Liver (tissue), 9 donors: ENCODE measurements around the gene HRG. TPM values are rescaled to one million over a fixed set of nuclear protein-coding genes. Genes with fewer than 3 reads are reported as not detected.
"Not testable (repeated sequence)": the region's sequence is repeated elsewhere in the genome, so short reads cannot be mapped to it uniquely, and the experiment has no call there.

Experiments
- DNase-seq: peaks from one replicate; pipeline ENCODE4 v3.0.0-alpha.2; 2017; ENCODE audit warnings: low spot score
- H3K27ac ChIP-seq, 2 donors: one replicate each; pipeline ENCODE4 v1.7.0; 2013; ENCODE audit warnings: inconsistent platforms in 2 of 2, low read length in 2 of 2, control low read depth in 1 of 2, low read depth in 1 of 2, mild to moderate bottlenecking in 1 of 2
- H3K27me3 ChIP-seq, 4 donors: one replicate each; pipeline versions ENCODE4 v1.6.1 to v1.7.0; 2013; ENCODE audit warnings: low read length in 3 of 4, inconsistent platforms in 1 of 4, mild to moderate bottlenecking in 1 of 4, moderate library complexity in 1 of 4; ENCODE audit not compliant: control insufficient read depth in 4 of 4, insufficient read depth in 4 of 4
- H3K36me3 ChIP-seq, 4 donors: one replicate each; pipeline versions ENCODE4 v1.6.1 to v1.7.0; 2013; ENCODE audit warnings: low read length in 3 of 4, mild to moderate bottlenecking in 3 of 4, low read depth in 1 of 4, moderate library complexity in 1 of 4; ENCODE audit not compliant: control insufficient read depth in 4 of 4, insufficient read depth in 3 of 4
- H3K4me1 ChIP-seq, 4 donors: one replicate each; pipeline versions ENCODE4 v1.6.1 to v1.7.0; 2013; ENCODE audit warnings: low read length in 3 of 4, mild to moderate bottlenecking in 3 of 4, moderate library complexity in 1 of 4; ENCODE audit not compliant: control insufficient read depth in 4 of 4, insufficient read depth in 4 of 4
- H3K4me3 ChIP-seq, 3 donors: one replicate each; pipeline versions ENCODE4 v1.6.1 to v1.7.0; 2013; ENCODE audit warnings: low read length in 3 of 3, control low read depth in 1 of 3, low read depth in 1 of 3, mild to moderate bottlenecking in 1 of 3
- H3K9ac ChIP-seq, 2 donors: one replicate each; pipeline ENCODE4 v1.7.0; 2013; ENCODE audit warnings: low read length in 2 of 2, mild to moderate bottlenecking in 2 of 2, moderate library complexity in 2 of 2, control low read depth in 1 of 2, low read depth in 1 of 2
- H3K9me3 ChIP-seq, 4 donors: one replicate each; pipeline versions ENCODE4 v1.6.1 to v1.7.0; 2013; ENCODE audit warnings: low read length in 3 of 4; ENCODE audit not compliant: control insufficient read depth in 4 of 4
- EGR1 ChIP-seq, 2 donors: IDR thresholded peaks; 2 replicates each; pipeline ENCODE4 v1.6.1; 2016 to 2018; ENCODE audit warnings: antibody characterized with exemption in 2 of 2, low read depth in 2 of 2
- FOXA1 ChIP-seq: IDR thresholded peaks from 2 replicates; pipeline ENCODE4 v1.6.1; 2016; ENCODE audit warnings: antibody characterized with exemption
- FOXA2 ChIP-seq: IDR thresholded peaks from 2 replicates; pipeline ENCODE4 v1.6.1; 2016; ENCODE audit warnings: antibody characterized with exemption
- HNF4A ChIP-seq, 2 donors: conservative IDR thresholded peaks; 2 replicates each; pipeline ENCODE4 v1.6.1; 2016; ENCODE audit warnings: antibody characterized with exemption in 2 of 2, mild to moderate bottlenecking in 2 of 2
- HNF4G ChIP-seq: IDR thresholded peaks from 2 replicates; pipeline ENCODE4 v1.6.1; 2016; ENCODE audit warnings: antibody characterized with exemption
- JUND ChIP-seq, 2 donors: IDR thresholded peaks; 2 replicates each; pipeline ENCODE4 v1.6.1; 2016; ENCODE audit warnings: antibody characterized with exemption in 2 of 2
- NR2F2 ChIP-seq: IDR thresholded peaks from 2 replicates; pipeline ENCODE4 v1.6.1; 2016; ENCODE audit warnings: antibody characterized with exemption
- RAD21 ChIP-seq, 2 donors: IDR thresholded peaks; 2 replicates each; pipeline ENCODE4 v1.6.1; 2016; ENCODE audit warnings: antibody characterized with exemption in 2 of 2, mild to moderate bottlenecking in 2 of 2
- RXRA ChIP-seq, 2 donors: IDR thresholded peaks; 2 replicates each; pipeline ENCODE4 v1.6.1; 2017 to 2018; ENCODE audit warnings: antibody characterized with exemption in 2 of 2, mild to moderate bottlenecking in 1 of 2
- SP1 ChIP-seq: IDR thresholded peaks from 2 replicates; pipeline ENCODE4 v1.6.1; 2018; ENCODE audit warnings: antibody characterized with exemption, mild to moderate bottlenecking
- TAF1 ChIP-seq: conservative IDR thresholded peaks from 2 replicates; pipeline ENCODE4 v1.6.1; 2016; ENCODE audit warnings: antibody characterized with exemption, mild to moderate bottlenecking
- YY1 ChIP-seq: IDR thresholded peaks from 2 replicates; pipeline ENCODE4 v1.6.1; 2016; ENCODE audit warnings: antibody characterized with exemption, mild to moderate bottlenecking
- WGBS: extraction: QIAGEN DNeasy Blood & Tissue Kit; methylation state at CpG from one replicate; pipeline ENCODE4 v1.1.7; 2013; 5-methylcytosine and 5-hydroxymethylcytosine counted together
- polyA plus RNA-seq, 2 donors: library from polyadenylated mRNA; stranded (reverse) in 1 of 2; unstranded in 1 of 2; fragments of 200-250 nt in 1 of 2; fragments of >200 nt in 1 of 2; fragmentation: Nextera tagmentation in 1 of 2; extraction: Ambion mirVana in 1 of 2; gene quantifications; one replicate each; pipeline versions ENCODE4 v1.2.1 to v1.2.3, GENCODE V29; 2013 to 2015
- total RNA-seq, 2 donors: library from RNA; depleted of rRNA; stranded (reverse); fragments of >200 nt; gene quantifications; one replicate each; pipeline ENCODE4 v1.2.3, GENCODE V29; 2014
- TF ChIP-seq, protein P1 (sequence below): IDR thresholded peaks from 2 replicates; pipeline ENCODE4 v1.6.1; 2016; ENCODE audit warnings: antibody characterized with exemption
- TF ChIP-seq, protein P2 (sequence below): IDR thresholded peaks from 2 replicates; pipeline ENCODE4 v1.6.1; 2016; ENCODE audit warnings: antibody characterized with exemption, mild to moderate bottlenecking
- TF ChIP-seq, protein P3 (sequence below): IDR thresholded peaks from 2 replicates; pipeline ENCODE4 v1.6.1; 2016; ENCODE audit warnings: antibody characterized with exemption
- TF ChIP-seq, protein P4 (sequence below): IDR thresholded peaks from 2 replicates; pipeline ENCODE4 v1.6.1; 2016; ENCODE audit warnings: antibody characterized with exemption
- donor health status: healthy.
- donor health status: healthy.
- donor health status: healthy.
- donor health status: healthy.
- donor health status: healthy.

HRG gene
- total and polyA plus RNA-seq, 4 donors = 41.8 to 837 (median 227) TPM

DNA sequence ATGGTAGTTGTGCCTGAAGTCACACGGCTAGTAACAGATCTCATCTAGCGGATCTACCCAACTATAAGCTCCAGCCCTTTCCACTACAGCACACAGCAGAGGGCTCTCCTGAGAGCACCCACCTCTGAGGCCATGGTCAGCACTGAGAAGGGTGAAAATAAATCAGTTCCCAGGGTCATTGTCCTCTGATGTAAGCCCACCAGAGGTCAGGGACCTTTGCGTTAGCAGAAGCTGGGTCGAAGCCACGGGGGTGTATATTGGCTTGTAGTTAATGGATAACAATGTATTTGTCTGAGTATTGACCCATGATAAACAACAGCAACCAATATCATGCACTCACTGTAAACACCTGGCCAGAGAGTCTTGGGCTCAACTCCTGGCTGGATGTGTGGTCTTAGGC is 31.6 kb upstream of the HRG start:
- peak overlapping the region; percentile 53 to 79 for H3K27ac ChIP-seq
- DNase-seq, H3K9me3 ChIP-seq, H3K36me3 ChIP-seq, H3K27me3 ChIP-seq: not testable (repeated sequence)
- TF ChIP-seq HNF4A (conservative IDR thresholded peaks at IDR 0.05) (peak; percentile 80 to 83), TAF1 (peak; percentile 78), EGR1 (IDR thresholded peaks at IDR 0.05; ENCODE audit: low read depth in 2 of 2) (peak; percentile 57 to 73), FOXA1 (peak; percentile 79), SP1 (peak; percentile 92), JUND (IDR thresholded peaks at IDR 0.05) (peak; percentile 40 to 76), YY1 (peak; percentile 66), NR2F2 (peak; percentile 89), RXRA (IDR thresholded peaks at IDR 0.05) (peak; percentile 99 to 100), HNF4G (peak; percentile 43), FOXA2 (peak; percentile 93), RAD21 (IDR thresholded peaks at IDR 0.05) (peak; percentile 64 to 77)
- TF ChIP-seq, protein P1, sequence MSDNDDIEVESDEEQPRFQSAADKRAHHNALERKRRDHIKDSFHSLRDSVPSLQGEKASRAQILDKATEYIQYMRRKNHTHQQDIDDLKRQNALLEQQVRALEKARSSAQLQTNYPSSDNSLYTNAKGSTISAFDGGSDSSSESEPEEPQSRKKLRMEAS = peak; percentile 50
- TF ChIP-seq, protein P2, sequence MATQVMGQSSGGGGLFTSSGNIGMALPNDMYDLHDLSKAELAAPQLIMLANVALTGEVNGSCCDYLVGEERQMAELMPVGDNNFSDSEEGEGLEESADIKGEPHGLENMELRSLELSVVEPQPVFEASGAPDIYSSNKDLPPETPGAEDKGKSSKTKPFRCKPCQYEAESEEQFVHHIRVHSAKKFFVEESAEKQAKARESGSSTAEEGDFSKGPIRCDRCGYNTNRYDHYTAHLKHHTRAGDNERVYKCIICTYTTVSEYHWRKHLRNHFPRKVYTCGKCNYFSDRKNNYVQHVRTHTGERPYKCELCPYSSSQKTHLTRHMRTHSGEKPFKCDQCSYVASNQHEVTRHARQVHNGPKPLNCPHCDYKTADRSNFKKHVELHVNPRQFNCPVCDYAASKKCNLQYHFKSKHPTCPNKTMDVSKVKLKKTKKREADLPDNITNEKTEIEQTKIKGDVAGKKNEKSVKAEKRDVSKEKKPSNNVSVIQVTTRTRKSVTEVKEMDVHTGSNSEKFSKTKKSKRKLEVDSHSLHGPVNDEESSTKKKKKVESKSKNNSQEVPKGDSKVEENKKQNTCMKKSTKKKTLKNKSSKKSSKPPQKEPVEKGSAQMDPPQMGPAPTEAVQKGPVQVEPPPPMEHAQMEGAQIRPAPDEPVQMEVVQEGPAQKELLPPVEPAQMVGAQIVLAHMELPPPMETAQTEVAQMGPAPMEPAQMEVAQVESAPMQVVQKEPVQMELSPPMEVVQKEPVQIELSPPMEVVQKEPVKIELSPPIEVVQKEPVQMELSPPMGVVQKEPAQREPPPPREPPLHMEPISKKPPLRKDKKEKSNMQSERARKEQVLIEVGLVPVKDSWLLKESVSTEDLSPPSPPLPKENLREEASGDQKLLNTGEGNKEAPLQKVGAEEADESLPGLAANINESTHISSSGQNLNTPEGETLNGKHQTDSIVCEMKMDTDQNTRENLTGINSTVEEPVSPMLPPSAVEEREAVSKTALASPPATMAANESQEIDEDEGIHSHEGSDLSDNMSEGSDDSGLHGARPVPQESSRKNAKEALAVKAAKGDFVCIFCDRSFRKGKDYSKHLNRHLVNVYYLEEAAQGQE = peak; percentile 84
- TF ChIP-seq, protein P3, sequence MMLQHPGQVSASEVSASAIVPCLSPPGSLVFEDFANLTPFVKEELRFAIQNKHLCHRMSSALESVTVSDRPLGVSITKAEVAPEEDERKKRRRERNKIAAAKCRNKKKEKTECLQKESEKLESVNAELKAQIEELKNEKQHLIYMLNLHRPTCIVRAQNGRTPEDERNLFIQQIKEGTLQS = peak; percentile 88
- TF ChIP-seq, protein P4, sequence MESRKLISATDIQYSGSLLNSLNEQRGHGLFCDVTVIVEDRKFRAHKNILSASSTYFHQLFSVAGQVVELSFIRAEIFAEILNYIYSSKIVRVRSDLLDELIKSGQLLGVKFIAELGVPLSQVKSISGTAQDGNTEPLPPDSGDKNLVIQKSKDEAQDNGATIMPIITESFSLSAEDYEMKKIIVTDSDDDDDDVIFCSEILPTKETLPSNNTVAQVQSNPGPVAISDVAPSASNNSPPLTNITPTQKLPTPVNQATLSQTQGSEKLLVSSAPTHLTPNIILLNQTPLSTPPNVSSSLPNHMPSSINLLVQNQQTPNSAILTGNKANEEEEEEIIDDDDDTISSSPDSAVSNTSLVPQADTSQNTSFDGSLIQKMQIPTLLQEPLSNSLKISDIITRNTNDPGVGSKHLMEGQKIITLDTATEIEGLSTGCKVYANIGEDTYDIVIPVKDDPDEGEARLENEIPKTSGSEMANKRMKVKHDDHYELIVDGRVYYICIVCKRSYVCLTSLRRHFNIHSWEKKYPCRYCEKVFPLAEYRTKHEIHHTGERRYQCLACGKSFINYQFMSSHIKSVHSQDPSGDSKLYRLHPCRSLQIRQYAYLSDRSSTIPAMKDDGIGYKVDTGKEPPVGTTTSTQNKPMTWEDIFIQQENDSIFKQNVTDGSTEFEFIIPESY = peak; percentile 68
- WGBS = 39% methylated on average over 5 of the region's 5 CpGs
- H3K4me1 ChIP-seq = peaks cover 8 to 64% (median 53%) of the 10 kb centered on the region in 4 donors
- H3K9ac ChIP-seq = peak overlapping the region in 1 of 2 donors; percentile 4
- peak overlapping the region; percentile 7 to 20 (median 11) for H3K4me3 ChIP-seq

DNA sequence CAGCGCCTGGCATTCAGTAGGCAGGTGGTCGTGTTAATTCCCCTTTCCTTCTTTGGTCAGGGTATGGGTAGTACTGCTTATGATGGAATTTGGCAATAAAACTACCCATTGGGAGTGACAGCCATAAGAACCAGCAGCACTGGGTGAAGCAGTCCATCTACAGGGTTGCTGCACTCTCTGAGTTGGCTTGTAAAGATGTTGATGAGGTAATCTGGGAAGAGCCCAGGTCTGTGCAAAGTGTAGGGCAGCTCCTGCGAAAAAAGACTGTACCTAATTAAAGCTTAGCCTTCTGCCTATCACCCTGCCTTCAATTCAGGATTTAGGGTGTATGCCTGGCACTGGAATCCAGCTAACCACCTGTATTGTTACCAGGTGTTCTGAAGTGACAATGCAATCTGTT is 30.3 kb upstream of the HRG start:
- Histone ChIP-seq H3K4me3 (peak overlapping the region in 1 of 3 donors; percentile 32), H3K9me3 (no peaks in the 10 kb centered on the region), H3K9ac (peak overlapping the region in 1 of 2 donors; percentile 49), H3K27me3 (no peaks in the 10 kb centered on the region), H3K4me1 (peaks cover 10 to 76% (median 61%) of the 10 kb centered on the region in 4 donors), H3K27ac (peak overlapping the region in 1 of 2 donors; percentile 69), H3K36me3 (no peaks in the 10 kb centered on the region)
- peak in 1 of 2 donors; percentile 56 for TF ChIP-seq RXRA (IDR thresholded peaks at IDR 0.05)
- TF ChIP-seq HNF4A (conservative IDR thresholded peaks at IDR 0.05) = peak in 1 of 2 donors; percentile 43
- no peak for TF ChIP-seq NR2F2
- DNase-seq = no peak
- WGBS = 68% methylated on average over 3 of the region's 3 CpGs
